ENCODE results near the gene HDAC1.

The HDAC1 gene

GRCh38 chr1:32380057-32380456 lies 88.2 kb downstream of the HDAC1 start:
- no peak for DNase-seq
